Islet precursor cell (in vitro differentiated cells): ENCODE data around the gene ANKRD44.
"Not testable (repeated sequence)": the region's sequence is repeated elsewhere in the genome, so short reads cannot be mapped to it uniquely, and the experiment has no call there.

ENCODE experiments used
- DNase-seq: peaks from one replicate; pipeline ENCODE4 v3.0.0-alpha.2; 2018

ANKRD44 gene

GRCh38 chr2:197071213-197071612, 239.4 kb downstream of the ANKRD44 start:
- DNase-seq: no peak

DNA sequence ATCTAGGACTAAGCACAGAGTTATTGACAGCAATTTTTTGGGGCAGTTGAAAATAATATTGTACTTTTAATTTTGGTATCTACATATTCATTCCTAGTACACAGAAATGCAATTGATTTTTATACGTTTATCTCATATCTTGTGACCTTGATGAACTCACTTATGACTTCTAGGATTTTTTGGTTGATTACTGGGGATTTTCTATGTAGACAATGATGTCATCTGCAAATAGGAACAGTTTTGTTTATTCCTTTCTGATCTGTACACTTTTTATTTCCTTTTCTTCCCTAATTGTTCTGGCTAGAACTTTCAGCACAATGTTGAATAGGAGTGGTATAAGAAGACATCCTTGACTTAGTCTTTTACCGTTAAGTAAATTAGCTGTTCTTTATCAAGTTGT, 240.6 kb downstream of the ANKRD44 start:
- DNase-seq: no peak

- DNase-seq: not testable (repeated sequence)
Observed at GRCh38 chr2:197062574-197062973, 248.0 kb downstream of the ANKRD44 start.

GRCh38 chr2:197059477-197059876, 251.1 kb downstream of the ANKRD44 start:
- no peak for DNase-seq

DNA sequence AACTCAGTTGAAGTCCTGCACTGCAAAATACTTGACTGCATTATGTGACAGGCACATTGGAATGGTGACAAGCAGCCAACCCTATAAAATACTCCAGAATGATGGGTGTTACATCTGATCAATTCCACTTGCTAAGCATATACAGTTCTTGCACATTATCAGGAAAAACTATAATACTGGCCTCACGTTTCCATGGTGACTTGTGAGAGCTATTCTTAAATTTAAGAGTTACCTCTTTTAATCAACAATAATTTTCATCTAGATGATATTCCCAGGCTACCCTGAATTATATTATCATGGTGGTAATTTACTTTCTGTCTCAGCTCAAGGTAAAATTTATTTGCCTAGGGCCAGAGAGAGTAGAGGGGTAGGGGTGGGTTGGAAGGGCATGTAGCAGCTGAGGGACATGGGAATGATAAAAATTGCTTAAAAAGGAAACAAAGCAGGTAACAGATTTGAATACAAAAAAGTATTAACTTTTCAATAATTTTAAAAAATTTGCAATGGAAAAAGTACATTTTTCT, 251.7 kb downstream of the ANKRD44 start:
- no peak for DNase-seq

- no peak for DNase-seq
Observed at GRCh38 chr2:197057959-197058358, 252.6 kb downstream of the ANKRD44 start.

- DNase-seq: no peak
Observed at GRCh38 chr2:197055045-197055444, 255.5 kb downstream of the ANKRD44 start.

DNA sequence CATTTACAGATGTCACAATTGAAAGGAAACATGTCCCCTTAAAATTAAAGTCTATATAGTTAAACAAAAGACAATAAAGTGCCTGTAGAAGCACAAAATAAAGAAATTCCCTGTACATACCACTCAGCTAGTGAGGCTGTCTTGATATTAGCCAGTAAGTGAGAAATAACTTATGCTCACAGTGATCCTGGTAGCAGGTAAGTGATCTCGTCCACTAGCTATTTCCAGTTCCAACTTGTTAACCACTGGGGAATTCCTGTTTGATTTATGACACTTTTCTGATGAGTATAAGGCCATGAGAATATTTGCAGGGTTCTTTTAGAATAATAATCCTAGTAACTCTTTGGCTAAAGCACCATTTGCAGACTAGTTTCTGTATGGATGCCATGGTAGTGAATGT, 256.1 kb downstream of the ANKRD44 start:
- no peak for DNase-seq

- DNase-seq: no peak
Observed at GRCh38 chr2:197052356-197052755, 258.2 kb downstream of the ANKRD44 start.

DNA sequence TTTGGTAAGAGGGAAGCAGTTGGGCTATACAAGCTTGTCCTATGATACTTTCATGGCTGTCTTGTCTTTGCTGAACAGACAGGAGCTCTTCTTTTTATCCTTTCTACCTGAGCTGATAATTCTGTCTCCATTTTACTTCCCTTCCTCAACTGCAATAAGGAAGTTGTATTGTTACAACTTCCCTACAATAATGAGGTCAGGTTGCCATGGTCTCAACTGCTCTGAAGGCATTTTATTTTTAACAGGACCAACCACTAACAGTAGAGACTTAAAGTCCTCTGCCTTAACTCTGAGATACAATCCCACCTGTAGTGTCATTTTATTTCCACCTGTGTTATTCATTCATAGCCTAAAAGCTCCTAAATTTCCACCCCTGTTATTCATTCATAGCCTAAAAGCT, 265.5 kb downstream of the ANKRD44 start:
- no peak for DNase-seq

GRCh38 chr2:197042739-197043196, 267.8 kb downstream of the ANKRD44 start:
- no peak for DNase-seq

- DNase-seq: no peak
Observed at GRCh38 chr2:197037863-197038398, 272.6 kb downstream of the ANKRD44 start.

DNA sequence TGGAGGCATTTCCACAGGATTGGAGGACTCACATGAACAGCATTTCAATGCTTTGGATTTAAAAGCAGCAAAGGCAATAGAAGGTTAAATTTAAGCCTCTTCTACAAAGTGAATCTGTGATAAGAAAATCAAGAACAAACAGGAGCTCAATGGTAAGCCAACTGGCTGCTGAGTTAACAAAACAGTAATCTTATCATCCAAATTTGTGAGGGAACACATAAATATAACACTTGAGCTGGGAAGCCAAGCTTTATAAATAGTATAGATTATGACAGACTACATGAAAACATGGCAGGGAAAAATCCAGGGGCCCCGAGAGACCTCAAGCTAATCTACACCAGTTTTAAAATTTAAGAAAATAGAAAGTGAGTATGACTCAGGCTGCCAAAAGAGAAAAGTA, 275.6 kb downstream of the ANKRD44 start:
- DNase-seq: no peak

GRCh38 chr2:197034292-197034691, 276.3 kb downstream of the ANKRD44 start:
- no peak for DNase-seq

GRCh38 chr2:197033222-197033621, 277.4 kb downstream of the ANKRD44 start:
- DNase-seq: no peak

DNA sequence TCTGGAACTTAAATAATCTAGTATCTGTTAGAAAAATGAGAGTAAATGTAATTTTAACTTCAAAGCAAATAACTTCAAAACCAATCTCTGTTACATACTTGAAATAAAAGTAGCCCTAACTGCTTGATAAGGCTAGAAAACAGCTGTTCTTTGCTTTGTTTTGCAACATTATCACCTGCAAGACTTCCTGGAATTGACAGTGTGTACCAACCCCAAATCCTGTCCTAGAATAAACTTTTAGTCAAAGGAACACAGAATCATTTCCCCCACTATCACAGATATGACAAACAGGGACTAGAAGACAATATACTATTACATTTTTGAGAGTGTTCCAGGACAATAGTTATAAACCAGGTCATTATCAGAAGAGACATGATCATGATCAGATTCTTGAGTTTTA, 278.8 kb downstream of the ANKRD44 start:
- no peak for DNase-seq

DNA sequence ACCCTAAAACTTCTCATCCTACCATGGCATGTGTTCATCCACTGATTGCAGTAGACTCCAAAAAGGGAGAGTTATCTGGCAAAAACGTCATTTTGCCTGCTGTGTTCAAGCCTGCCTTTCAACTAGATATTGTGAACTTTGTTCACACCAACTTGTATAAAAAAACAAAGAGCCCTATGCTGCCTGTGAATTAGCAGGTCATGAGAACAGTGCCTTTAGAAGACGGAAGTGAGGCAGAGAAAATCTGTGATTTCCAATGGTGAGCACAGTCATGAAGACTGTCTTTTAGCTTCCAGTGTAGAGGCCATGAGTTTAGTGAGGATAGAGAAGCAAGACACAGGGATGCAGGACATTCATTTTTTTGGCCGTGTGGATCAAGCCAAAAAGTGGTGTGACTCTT, 280.5 kb downstream of the ANKRD44 start:
- DNase-seq: no peak

- no peak for DNase-seq
Observed at GRCh38 chr2:197028633-197029032, 281.9 kb downstream of the ANKRD44 start.

DNA sequence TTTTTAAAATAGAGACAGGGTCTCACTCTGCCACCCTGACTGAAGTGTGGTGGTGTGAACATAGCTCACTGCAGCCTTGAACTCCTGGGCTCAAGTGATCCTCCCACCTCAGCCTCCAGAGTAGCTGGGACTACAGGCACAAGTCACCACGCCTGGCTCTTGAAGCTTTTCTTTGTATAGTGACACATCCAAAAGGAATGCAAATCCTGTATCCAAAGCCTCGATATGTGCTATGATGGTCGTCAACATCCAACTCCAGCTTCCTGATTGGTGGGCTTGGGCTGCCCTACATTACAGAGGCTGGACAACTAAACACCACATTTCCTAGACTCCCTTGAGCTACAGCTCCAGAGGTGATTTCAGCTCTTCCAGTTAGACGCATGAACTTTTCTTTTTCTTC, 282.4 kb downstream of the ANKRD44 start:
- peak; percentile 78 for DNase-seq

GRCh38 chr2:197024206-197024605, 286.4 kb downstream of the ANKRD44 start:
- DNase-seq: no peak

GRCh38 chr2:197020921-197021320, 289.7 kb downstream of the ANKRD44 start:
- DNase-seq: not testable (repeated sequence)

DNA sequence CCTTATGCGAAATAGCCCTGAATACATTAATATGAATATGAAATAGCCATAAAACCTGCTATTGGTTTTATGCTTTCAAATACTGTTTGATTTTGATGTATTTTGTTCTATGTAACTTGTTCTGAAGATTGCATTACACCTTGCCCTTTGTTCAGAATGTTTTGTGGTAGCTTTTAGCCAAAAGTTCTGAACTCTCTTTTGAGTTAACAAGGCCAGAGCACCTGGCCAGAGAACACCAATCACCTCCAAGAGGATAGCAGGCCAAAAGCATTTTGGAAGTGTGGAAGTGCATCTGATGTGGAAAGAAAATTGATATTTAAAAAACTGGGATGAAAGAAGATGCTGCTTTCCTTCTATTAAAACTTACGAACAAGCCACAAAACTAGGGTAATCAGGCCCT, 297.5 kb downstream of the ANKRD44 start:
- DNase-seq: no peak

DNA sequence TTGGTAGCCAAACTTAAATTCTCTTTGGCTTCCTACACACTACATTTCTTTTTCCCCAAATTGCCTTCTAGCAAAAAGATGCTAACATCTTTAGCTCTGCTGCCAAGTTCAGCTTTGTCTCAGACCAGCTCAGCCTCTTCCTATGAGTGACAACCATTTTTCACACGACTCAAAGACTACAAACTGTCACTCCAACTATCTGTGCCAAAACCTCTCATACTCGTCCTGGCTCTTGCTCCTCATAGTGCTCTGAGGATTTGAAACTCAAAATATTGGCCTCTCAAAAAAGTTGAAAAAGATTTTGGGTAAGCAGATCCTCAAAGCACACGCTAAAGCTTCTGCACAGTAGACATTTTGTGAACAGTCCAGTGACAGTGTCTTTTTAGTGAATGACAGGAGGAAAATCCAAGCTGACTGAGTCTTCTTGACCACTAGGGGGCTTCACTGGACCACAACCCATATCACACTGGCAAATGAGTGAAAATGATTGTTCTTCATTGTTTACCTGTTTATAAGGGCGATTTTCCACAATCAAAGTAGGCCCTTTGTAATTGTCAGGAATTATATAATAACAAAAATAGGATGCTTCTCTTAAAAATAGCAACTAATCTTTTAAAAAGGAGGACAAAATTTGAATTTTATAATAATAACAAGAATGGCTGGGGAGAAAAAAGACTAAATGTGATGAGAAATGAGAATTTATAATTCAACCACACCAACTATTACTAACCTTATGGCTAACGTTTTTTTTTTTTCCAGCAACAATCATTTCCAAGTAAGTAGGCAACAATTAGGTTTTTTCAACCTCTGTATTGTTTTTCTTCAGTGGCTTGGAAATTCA, 298.6 kb downstream of the ANKRD44 start:
- no peak for DNase-seq

- DNase-seq: no peak
Observed at GRCh38 chr2:197011021-197011417, 299.6 kb downstream of the ANKRD44 start.
